AG20443 (cell line): Measurements from ENCODE around the gene SLC38A4.

Source experiments
- DNase-seq: peaks from one replicate; pipeline ENCODE4 v3.0.0; 2012; ENCODE audit warnings: low spot score, mixed read lengths

The SLC38A4 gene

DNA sequence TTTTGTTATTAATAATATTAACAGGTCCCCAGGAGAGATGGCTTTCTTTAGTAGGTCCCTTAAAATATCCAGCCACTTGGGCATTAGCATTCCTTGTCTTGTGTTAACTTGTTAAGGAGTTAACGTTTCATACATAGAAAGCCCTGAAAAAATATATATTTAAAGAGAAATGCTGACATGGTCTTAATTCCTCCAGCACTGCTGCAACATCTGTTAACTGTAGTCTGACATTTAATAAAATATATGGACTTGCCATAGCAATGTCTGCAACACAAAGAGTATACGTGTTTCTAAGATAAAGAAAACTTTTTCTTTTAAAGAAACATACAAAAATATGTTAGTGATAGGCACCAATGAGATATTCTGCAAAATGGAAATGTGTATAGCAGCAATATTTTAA is 10.0 kb downstream of the SLC38A4 start:
- no peak for DNase-seq

DNA sequence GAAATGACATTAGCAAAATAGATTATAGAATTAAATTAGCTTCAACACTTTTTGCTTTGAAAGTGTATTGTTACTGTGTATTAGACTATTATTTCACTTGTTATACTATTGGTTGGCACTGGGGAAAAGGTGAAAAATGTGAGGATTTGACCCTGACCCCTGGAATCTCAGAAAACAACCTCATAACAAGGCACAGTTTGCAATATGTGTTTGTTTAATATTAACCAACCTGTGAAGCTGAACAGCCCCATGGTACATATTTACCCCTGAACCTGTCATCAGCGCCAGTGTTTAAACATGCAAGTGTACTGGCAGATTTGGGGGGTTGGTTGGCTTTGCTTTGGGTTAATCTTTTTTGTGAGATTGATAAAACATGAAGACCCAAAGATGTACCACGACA is 11.7 kb downstream of the SLC38A4 start:
- no peak for DNase-seq

DNA sequence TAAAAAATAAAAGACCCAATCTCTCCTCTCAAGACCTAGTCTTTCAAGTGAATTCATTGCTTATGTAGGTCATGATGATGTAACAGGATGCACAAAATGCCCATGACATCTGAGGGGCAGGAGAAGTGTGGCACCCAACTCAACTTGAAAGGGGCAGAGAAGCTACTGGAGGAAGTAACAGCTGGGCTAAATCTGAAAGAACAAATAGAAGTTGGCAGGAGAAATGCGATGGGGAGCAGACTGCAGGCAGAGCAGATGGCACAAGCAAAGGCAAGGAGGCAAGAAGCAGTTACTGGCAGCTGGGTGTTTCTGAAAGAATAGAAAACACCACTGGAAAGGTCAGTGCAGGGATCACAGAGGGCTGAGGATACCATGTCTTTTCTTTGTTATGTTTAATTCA is 14.6 kb downstream of the SLC38A4 start:
- DNase-seq = no peak

DNA sequence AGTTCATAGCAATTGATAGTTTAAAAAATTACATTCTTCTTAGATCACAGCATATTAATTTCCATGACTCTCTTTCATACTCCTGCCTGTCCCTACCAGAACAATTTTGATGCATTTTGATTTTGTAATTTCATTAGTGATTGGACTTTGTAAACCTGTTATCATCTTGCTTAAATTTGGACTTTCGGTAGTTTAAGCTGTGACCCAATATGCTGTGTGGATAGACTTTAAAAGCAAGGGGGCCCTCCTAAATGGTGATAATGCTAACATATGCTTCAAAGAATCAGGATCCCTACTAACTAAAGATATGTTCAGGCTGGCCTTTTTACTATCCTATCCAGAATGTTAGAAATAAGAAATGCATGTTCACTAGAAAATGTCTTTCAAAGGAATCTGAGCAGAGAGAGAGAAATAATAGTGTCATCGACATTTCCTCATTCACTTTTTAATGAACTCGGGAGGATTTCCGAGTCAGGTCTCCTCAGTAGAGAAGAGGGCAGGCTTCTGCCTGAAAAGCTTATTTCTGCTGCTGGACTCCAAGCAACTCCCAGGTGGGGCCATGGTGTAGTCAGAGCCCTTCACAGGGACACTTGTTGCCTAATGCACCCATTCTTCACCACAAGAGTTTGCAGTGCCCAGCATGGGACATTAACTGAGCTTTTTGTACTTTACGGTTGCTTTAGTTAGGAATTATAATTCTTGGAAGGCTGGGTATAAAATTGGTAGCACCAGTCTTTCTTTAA is 16.7 kb downstream of the SLC38A4 start:
- DNase-seq = no peak

DNA sequence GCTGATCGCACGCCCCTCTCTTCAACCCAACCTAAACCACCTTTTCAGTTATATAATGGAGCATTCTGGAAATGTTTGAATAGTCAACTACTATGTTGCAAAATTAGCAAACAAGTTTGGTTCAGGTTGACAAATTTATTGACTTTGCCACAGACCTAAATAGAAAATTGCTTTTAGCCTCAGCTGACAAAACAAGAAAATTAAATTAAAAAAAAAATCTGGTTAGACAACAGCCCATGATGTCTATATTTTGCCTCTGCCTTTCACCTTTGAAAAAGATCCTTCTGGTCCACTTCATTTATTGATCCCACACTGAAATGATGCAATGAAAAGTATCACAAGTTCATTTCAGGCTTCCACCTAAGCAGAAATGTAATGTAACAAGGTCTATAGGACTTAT is 17.5 kb downstream of the SLC38A4 start:
- no peak for DNase-seq

DNA sequence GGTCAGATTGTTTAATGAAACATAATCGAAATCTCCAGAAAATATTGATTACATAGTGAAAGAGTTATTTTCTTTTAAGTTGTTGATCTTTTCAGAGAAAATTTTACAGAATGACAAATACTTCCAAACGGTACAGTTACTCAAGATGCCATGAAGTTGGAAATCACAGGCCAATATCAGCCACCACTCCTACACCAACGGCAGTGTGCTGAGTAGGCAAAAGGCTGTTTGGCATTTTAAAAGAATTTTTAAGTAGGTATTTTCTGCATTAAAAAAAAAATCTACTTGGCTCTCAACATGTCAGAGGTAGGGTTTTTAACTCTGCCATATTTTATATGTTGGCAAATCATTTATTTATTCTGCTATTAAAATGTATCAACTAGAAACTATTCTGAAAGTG is 21.7 kb downstream of the SLC38A4 start:
- no peak for DNase-seq

DNA sequence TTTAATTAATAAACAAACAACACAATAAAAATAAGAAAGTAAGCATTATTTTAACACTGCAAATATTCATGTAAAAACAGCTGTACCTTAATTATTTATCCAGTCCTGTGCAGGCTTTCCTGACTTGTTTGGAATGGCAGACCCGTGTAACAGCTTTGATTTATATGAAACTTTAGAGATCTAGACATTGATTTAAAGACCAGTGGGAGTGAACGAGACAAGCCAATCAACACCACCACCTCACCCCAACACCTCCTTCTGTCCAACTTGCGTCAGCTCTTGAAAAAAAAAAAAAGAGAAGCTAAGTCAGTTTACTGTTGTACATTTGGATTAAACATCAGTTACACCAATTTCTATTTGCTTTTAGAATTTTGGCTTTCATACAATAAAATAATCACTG is 22.3 kb downstream of the SLC38A4 start:
- no peak for DNase-seq

DNA sequence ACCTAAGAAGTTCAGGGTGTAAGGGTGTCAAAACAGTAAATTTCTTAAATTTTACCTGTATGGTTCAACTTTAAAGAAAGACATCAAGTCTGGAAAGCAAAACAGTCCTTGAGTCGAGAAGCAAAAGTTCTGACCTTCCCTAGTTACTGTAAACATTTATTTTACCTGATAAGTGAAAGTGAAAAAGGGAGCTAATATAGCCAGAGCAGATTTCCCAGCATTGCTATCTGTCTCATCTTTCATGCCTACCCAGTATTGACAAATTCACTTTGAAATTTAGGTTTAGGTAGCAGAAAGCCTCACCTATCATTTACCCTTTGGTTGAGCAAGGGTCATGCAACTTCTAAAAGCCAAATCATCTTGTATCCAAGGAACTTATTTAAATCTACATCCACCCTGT is 24.5 kb downstream of the SLC38A4 start:
- no peak for DNase-seq

DNA sequence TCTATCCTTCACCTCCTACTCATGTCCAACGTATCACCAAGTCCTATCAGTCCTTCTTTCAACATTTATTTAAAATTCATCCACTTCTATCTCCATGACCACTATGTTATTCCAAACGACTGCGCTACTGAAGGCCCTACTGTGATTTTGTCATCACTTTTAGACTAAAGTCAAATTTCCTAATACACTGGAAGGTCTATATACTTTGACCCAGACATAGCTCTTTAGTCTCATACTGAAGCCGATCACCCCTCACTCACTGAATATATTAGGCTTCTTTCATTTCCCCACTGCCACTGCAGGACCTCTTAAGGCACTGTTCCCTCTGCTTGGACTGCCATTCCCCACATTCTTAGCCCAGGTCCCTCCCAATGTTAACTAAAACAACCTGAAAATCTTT is 25.6 kb downstream of the SLC38A4 start:
- no peak for DNase-seq

DNA sequence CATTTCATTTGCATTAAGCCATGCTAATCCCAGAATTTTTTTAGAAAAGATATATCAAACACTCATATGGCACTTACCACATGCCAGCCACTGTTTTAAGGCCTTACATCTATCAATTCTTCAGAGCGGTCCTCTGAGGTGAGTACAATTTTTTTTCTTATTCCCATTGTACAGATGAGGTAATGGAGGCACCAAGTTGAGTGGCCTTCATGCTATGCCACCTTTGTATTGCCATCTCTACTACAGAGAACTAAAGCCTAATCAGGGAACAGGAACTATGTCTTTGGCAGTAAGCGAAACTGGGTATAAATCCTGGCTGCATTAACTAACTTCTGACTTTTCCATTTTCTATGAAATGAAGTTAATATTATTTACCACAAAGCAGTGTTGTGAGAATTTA is 27.1 kb downstream of the SLC38A4 start:
- DNase-seq = no peak

DNA sequence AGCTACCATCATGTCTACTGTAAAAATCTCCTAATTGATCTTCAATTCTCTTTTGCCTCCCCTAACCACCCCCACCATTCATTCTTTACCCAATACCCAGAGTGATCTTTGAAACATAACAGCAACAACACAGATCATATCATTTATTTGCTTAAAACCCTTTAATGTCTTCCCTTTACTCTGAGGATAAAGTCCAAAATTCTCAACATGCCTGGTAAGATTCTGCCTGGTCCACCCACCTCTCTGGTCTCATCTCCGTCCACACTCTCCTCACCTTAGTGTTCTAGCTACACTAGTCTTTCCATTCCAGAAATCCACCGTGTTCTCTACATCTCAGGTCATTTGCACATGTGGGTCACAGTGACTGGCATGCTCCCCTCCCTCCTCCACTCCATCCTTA is 27.7 kb downstream of the SLC38A4 start:
- DNase-seq = no peak

DNA sequence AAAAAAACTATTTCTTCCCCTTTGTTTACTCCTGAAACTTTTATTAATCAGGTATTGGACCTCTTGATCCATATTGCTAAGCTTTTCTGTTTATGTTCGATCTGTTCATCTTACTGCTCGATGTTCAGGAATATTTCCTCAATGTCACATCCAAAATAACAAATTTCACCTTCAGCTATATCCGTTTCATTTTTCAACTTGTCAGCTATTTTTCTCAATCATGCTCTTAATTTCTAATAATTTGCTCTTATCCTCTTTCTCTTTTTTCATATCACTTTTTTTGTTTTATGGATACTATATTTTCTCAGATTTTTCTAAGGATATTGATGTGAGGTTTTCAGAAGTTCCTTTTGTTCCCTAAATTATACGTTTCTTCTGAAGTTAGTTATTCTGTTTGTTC is 29.8 kb downstream of the SLC38A4 start:
- no peak for DNase-seq

DNA sequence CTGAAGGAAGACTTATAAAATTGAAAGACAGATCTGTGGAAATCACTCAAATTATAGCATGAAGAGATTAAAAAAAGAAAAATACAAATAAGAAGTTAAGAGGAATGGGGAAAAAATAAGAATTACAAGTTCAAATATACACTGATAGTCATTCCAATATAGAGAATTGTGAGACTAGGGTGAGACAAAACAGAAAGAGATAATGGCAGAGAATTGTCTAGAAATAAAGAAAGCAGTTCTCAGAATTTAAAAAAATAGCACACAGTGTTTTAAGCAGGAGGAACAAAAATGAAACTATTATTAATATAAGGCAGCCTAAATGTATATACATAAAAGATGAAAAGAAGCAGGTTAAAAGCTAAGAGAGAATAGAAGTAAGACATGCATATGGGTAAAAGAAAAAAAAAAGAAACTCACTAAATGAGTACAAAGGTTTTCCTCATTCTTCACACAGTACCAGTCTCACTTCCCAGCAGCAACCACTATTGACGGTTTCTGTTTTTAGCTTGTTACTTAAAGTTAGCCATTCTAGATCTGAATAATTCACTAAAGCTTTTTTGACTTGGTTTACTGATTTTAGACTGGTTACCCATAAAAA is 31.1 kb downstream of the SLC38A4 start:
- DNase-seq = no peak

DNA sequence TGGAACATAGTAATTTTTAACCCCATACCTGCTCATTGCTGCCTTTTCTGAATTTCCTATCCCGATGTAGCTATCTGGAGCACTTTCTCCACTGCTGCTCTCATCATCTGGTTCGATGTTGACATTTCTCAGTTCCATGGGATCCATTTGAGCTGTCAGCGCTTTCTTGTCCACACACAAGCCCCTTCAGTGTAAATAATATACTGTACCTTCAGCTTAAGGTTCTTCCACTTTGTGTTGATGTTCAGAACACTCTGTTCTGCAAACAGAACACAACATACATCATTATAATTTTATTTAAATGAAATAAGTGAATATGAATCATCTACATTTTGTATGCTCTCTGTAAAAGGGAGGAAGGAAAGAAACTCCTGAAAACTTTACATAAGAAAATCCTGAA is 32.9 kb downstream of the SLC38A4 start:
- no peak for DNase-seq

DNA sequence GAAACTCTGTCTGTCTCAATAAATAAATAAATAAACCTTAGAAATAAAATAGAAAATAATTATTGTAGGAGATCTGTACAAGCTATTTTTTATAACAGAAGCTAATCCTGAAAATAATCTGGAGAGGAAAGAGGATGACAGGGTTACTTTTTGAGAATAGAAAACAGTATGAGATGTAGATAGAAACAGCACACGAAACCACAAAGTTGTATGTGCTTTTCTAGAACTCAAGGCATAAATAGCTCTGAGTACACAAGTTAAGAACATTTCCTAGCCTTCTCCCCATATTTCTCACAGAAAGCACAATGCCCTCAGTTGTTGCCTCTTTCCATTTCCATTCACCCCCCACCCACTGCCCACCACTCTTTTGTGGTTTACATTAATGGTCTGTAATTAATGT is 35.7 kb downstream of the SLC38A4 start:
- no peak for DNase-seq

DNA sequence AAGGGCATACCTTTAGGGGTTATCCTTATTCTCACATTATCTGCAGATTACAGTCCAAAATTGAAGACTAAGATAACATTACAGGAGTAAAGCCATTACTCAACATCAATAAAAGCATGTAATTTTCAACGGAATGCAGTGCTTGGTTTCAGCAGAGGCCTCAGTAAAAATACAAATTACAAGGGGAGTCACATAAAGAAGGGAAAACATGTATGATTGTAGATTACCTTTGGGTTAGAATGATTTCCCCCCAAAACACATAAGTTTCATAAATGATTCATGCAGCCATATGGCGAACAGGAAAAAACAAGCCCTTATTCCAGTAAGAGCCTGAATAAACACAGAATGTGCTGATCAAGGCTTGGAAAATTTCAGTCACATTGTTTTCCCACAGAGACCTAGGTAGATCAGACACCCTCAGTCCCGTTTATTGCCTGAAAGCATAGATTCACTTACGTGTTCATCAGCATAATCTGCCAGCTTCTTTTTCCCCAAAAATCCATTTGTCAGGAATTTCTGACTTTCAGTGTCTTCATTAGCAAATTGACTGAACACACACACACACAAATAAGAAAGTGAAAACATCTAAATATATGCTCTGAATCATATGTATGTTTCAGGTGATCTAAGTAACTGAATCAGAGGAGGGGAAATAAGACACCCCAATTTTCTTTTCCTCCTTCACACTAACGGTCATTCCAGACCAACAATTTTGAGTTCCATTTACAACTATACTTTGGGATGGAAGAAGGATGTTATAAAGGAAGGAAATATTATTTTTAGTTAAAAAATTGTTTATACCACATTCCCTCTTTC is 37.5 kb downstream of the SLC38A4 start:
- no peak for DNase-seq

DNA sequence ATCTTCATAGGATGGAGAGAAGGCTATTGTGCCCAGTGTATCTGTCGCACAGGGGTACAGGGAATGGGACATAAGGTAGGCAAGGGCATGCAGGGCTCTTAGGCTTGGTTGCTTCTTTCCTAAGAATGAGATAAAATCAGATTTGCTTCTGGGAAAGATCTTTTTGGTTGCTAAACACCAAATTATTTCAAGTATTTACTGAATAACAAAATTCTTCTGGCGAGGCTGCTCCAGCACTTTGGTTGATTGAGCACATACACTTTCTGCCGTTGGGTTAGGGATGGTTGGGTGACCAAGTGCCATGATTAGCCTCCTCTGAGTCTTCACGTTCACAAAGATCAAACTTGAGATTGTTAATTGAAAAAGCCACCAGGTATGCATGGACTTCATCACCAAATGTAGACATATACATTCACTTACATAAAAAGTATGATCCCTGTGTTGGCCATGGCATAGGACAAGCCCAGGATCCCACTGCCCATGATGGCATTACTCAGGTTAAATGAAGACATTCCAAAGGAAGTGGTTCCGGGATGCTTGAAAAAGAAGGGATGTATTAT is 38.2 kb downstream of the SLC38A4 start:
- no peak for DNase-seq

DNA sequence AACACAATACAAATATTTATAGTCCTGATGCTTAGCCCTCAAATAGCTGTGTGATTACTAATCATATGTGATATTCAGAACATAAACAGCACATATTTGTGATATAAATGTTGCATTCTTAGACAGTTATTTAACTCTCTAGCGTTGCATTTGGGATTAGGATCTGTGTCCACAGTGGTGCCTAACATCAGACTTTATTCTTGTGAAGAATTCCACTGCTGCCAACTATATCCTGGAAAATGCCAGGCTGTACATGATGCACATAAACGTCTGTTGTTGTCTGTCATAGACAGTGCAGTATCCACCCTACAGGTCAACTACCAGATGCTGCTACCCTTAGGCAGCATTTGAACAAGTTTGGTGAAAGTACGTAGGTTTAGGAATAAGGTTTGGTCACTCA is 39.0 kb downstream of the SLC38A4 start:
- peak; percentile 7 for DNase-seq

DNA sequence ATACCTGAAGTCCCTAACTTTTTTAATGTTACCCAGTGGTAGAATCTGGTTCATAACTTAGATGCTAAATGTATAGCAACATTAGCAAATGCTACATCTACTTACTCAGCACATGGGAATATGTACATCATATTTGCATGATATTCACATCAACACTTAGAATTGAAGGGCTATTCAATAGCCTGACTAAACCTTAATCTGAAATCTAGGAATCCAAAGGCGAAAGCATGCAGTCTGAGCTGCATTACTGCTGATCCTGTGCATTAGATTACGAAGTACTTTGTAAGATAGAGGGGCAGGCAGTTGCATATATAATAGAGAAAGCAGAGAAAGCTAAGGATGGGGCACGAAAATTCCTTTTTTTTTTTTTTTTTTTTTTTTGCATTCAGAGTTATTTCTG is 40.4 kb downstream of the SLC38A4 start:
- no peak for DNase-seq

DNA sequence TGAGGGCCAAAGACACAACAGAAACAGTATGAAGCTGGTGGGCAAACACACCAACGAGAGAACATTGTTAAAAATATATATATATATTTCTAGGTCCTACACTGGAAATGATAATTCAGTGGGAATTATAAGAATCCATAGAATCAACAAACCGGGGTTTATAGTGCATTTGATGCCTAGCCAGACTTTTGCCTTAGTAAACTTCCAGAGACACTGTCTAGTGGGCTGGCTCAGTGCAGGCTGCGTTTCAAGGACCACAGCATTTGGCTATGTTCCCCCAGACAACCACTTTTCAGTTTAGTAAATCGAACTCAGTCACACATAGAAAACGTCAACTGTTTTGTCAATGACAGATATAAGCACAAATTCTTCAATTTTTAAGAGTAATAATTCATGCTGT is 41.9 kb downstream of the SLC38A4 start:
- DNase-seq = no peak

DNA sequence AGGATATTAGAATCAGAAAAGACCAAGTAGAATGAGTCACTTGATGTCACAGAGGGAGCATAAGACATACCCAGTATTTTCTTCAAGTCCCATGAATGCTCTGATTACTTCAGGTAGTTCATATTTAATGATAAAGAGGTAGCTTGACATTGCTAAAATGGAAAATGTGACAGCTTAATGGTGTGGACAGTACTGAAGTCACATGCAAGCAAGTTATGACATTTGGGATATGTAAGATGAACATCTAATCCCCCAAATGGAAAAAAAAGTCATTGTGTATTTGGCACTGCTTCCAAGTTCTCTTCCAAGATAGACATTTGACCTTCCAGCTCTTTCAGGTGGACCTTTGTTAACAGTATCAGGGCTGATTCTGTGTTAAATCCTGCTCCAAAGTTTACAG is 45.9 kb downstream of the SLC38A4 start:
- DNase-seq = no peak

DNA sequence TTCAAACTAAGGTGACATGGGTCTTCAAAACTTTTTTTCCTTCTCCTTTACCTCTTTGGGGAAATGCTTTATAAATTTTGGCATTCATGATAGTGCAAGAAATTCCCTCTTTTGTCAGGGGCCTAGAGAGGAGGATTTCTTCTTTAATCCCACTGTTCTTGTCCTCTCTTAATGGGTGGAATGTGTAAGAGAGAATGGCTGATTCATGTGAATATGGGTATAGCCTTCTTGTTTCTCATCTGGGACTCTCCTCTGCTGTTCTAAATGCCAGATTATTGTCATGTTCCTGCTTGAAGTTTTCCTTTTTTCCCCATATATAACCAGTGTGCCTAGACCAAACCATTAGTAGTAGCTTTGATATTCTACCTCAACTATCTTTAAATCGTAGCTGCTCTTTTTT is 46.7 kb downstream of the SLC38A4 start:
- no peak for DNase-seq

DNA sequence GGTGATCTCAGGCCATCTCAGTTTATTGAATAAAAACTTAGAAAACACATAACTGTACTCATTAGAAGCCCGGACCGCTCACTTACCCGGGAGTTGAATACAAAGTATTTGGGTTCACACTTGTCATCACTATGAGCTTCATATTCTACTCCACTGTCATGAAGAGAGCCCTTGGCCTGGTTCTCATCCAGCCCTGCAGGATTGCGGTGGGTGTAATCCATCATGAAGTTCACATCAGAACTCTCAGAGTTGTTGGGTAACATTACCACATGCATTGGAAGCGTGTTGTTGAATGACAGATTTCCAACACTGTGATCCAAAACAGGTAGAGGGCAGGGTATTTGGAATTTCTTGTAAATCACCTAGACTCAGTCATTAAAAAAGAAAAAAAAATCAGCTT is 47.4 kb downstream of the SLC38A4 start:
- no peak for DNase-seq
